Esophagus muscularis mucosa (tissue), 4 donors: Measurements from ENCODE around the gene IL34.

Experiments
- EP300 ChIP-seq: sonication (generic); formaldehyde crosslinking; IDR thresholded peaks from one replicate; pipeline ENCODE4 v1.6.1; 2017; ENCODE audit warnings: antibody characterized with exemption
- POLR2A ChIP-seq: fragments of 450-650 bp; IDR thresholded peaks from one replicate; pipeline ENCODE4 v1.6.1; 2017; ENCODE audit warnings: antibody characterized with exemption, moderate library complexity, mild to moderate bottlenecking, low read depth
- TF ChIP-seq, protein P1 (sequence below), 3 experiments: fragments of 200-600 bp in 2 of 3; fragments of 450-650 bp in 1 of 3; sonication (generic) in 2 of 3; IDR thresholded peaks; one replicate each; pipeline ENCODE4 v1.5.1; 2017 to 2019; ENCODE audit warnings: antibody characterized with exemption in 3 of 3, mild to moderate bottlenecking in 2 of 3, moderate library complexity in 1 of 3

DNA sequence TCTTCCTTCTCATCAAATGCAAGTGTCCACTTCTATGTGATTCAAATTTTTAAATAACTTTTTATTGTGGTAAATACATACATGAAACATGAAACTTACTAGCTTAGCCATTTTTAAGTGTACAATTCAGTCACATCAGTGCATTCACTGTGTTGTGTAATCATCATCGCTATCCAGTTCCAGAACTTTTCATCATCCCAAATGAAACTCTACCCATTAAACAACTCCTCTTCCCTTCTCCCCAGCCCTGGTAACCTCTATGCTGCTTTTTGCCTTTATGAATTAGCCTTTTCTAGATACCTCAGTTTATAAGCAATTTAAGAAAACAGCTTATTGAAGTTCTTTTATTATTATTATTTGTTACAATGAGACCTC lies 41.1 kb upstream of the IL34 start:
- TF ChIP-seq, protein P1, sequence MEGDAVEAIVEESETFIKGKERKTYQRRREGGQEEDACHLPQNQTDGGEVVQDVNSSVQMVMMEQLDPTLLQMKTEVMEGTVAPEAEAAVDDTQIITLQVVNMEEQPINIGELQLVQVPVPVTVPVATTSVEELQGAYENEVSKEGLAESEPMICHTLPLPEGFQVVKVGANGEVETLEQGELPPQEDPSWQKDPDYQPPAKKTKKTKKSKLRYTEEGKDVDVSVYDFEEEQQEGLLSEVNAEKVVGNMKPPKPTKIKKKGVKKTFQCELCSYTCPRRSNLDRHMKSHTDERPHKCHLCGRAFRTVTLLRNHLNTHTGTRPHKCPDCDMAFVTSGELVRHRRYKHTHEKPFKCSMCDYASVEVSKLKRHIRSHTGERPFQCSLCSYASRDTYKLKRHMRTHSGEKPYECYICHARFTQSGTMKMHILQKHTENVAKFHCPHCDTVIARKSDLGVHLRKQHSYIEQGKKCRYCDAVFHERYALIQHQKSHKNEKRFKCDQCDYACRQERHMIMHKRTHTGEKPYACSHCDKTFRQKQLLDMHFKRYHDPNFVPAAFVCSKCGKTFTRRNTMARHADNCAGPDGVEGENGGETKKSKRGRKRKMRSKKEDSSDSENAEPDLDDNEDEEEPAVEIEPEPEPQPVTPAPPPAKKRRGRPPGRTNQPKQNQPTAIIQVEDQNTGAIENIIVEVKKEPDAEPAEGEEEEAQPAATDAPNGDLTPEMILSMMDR (IDR thresholded peaks at IDR 0.05): no peak
- TF ChIP-seq POLR2A (no peak), EP300 (no peak)
